ENCODE data around the gene FAR2.
"Not testable (repeated sequence)": the region's sequence is repeated elsewhere in the genome, so short reads cannot be mapped to it uniquely, and the experiment has no call there.

DNA sequence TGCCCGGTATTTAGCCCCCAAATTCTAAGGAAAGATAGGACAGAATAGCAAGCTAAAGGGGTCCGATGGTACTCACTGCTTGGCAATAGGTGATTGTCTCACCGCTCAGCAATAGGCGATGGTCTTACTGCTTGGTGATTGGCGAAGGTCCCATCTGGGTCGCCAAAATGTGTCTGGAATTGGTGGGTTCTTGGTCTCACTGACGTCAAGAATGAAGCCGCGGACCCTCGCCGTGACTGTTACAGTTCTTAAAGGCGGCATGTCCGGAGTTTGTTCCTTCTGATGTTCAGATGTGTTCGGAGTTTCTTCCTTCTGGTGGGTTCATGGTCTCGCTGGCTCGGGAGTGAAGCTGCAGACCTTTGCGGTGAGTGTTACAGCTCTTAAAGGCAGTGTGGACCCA, 236.1 kb downstream of the FAR2 start:
- TF ChIP-seq, protein P1, sequence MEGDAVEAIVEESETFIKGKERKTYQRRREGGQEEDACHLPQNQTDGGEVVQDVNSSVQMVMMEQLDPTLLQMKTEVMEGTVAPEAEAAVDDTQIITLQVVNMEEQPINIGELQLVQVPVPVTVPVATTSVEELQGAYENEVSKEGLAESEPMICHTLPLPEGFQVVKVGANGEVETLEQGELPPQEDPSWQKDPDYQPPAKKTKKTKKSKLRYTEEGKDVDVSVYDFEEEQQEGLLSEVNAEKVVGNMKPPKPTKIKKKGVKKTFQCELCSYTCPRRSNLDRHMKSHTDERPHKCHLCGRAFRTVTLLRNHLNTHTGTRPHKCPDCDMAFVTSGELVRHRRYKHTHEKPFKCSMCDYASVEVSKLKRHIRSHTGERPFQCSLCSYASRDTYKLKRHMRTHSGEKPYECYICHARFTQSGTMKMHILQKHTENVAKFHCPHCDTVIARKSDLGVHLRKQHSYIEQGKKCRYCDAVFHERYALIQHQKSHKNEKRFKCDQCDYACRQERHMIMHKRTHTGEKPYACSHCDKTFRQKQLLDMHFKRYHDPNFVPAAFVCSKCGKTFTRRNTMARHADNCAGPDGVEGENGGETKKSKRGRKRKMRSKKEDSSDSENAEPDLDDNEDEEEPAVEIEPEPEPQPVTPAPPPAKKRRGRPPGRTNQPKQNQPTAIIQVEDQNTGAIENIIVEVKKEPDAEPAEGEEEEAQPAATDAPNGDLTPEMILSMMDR (conservative IDR thresholded peaks at IDR 0.05), result not testable (repeated sequence)
- not testable (repeated sequence) for TF ChIP-seq ZFX (IDR thresholded peaks at IDR 0.05)
